ENCODE measurements around the gene B3GNT2. TPM values are rescaled to one million over a fixed set of nuclear protein-coding genes. Genes with fewer than 3 reads are reported as not detected.

The B3GNT2 gene
- total RNA-seq, 1 donor from 2014 or later: 7.7 TPM

DNA sequence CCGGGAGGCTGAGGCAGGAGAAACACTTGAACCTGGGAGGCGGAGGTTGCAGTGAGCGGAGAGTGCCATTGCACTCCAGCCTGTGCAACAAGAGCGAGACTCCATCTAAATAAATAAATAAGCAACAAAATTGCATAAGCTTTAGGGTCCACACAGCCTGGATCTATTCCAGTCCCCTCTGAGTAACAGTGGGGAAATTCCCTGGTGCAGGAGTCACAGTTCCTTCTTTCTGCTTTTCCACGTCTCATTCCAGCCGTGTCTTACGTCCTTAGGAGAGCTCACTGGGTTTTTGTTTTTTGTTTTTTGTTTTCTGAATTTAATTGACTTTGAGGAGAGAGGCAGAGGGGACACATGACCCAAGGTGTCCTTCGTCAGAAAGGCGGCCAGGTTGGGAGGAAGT is 44.6 kb downstream of the B3GNT2 start:
- H3K27me3 Mint-ChIP-seq (ENCODE audit: low read depth): no peaks in the 10 kb centered on the region
- no peak for DNase-seq (ENCODE audit: low read depth, low spot score)
- no peaks in the 10 kb centered on the region for H3K9me3 Mint-ChIP-seq
- H3K27ac Mint-ChIP-seq (ENCODE audit: unreplicated experiment): no peak overlapping the region
- H3K4me3 Mint-ChIP-seq: no peak overlapping the region
- no peaks in the 10 kb centered on the region for H3K36me3 Mint-ChIP-seq (ENCODE audit: low read depth)
- TF ChIP-seq, protein P1, sequence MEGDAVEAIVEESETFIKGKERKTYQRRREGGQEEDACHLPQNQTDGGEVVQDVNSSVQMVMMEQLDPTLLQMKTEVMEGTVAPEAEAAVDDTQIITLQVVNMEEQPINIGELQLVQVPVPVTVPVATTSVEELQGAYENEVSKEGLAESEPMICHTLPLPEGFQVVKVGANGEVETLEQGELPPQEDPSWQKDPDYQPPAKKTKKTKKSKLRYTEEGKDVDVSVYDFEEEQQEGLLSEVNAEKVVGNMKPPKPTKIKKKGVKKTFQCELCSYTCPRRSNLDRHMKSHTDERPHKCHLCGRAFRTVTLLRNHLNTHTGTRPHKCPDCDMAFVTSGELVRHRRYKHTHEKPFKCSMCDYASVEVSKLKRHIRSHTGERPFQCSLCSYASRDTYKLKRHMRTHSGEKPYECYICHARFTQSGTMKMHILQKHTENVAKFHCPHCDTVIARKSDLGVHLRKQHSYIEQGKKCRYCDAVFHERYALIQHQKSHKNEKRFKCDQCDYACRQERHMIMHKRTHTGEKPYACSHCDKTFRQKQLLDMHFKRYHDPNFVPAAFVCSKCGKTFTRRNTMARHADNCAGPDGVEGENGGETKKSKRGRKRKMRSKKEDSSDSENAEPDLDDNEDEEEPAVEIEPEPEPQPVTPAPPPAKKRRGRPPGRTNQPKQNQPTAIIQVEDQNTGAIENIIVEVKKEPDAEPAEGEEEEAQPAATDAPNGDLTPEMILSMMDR (conservative IDR thresholded peaks at IDR 0.05): no peak
- no peaks in the 10 kb centered on the region for H3K4me1 Mint-ChIP-seq

DNA sequence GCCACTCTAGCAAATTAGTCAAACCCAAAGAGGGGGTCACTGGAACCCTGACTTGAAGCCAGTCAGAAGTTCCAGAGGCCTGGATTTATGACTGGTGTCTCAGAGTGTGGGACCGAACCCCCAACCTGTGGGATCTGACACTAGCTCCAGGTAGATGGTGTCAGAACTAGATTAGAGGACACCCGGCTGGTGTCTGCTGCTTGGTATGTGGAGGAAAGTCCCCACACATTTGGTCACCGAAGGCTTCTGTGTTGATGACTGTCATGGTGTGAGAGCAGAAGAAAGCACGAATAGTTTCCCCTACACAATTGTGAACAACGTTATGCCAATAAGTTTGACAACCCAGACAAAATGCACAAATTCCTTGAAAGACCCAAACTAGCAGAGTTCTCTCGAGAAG is 48.1 kb downstream of the B3GNT2 start:
- no peaks in the 10 kb centered on the region for H3K36me3 Mint-ChIP-seq (ENCODE audit: low read depth)
- H3K4me3 Mint-ChIP-seq: no peak overlapping the region
- DNase-seq (ENCODE audit: low read depth, low spot score): no peak
- no peaks in the 10 kb centered on the region for H3K4me1 Mint-ChIP-seq
- no peaks in the 10 kb centered on the region for H3K27me3 Mint-ChIP-seq (ENCODE audit: low read depth)
- no peak overlapping the region for H3K27ac Mint-ChIP-seq (ENCODE audit: unreplicated experiment)
- H3K9me3 Mint-ChIP-seq: no peaks in the 10 kb centered on the region
- TF ChIP-seq, protein P1 (conservative IDR thresholded peaks at IDR 0.05): no peak

DNA sequence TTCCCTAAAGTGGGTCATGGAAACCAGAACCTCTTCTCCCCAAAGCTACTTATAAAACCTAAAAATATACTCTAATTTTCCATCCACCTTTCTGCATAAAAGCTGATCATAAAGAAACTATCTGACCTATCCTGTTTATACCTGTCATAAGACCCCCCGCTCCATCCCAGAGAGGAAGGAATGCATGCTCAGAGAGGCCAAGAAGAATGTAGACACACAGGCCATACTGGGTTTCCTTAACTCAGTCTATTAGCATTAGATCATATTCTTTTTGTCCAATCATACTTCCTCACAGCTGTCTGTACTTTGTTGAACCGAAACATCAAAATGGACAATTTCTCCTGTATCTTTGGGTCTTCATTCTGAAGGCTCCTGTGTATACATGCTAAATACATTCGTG is 52.3 kb downstream of the B3GNT2 start:
- H3K36me3 Mint-ChIP-seq (ENCODE audit: low read depth): no peaks in the 10 kb centered on the region
- no peak for DNase-seq (ENCODE audit: low read depth, low spot score)
- no peak overlapping the region for H3K27ac Mint-ChIP-seq (ENCODE audit: unreplicated experiment)
- no peak overlapping the region for H3K4me3 Mint-ChIP-seq
- peaks cover 4% of the 10 kb centered on the region for H3K9me3 Mint-ChIP-seq
- TF ChIP-seq, protein P1 (conservative IDR thresholded peaks at IDR 0.05): no peak
- H3K4me1 Mint-ChIP-seq: no peaks in the 10 kb centered on the region
- no peaks in the 10 kb centered on the region for H3K27me3 Mint-ChIP-seq (ENCODE audit: low read depth)

DNA sequence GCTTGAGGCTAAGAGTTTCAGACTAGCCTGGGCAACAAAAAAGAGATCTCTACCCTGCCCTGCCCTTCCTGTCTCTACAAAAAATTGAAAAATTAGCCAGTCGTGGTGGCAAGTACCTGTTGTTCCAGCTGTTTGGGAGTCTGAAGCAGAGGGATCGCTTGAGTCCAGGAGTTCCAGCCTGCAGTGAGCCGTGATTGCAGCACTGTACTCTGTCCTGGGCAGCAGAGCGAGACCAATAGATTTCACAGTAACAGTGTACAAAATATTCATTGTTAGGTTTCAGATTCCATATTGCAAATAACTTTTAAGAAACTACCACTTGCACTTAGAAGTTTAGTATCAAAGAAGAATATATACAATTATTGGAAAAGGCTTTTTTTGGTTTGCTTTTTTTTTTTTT is 54.3 kb downstream of the B3GNT2 start:
- no peak for DNase-seq (ENCODE audit: low read depth, low spot score)
- TF ChIP-seq, protein P1 (conservative IDR thresholded peaks at IDR 0.05): no peak
- Mint-ChIP-seq H3K27me3 (ENCODE audit: low read depth) (no peaks in the 10 kb centered on the region), H3K36me3 (ENCODE audit: low read depth) (no peaks in the 10 kb centered on the region), H3K4me1 (no peaks in the 10 kb centered on the region), H3K9me3 (peaks cover 6% of the 10 kb centered on the region), H3K27ac (ENCODE audit: unreplicated experiment) (no peak overlapping the region), H3K4me3 (no peak overlapping the region)

DNA sequence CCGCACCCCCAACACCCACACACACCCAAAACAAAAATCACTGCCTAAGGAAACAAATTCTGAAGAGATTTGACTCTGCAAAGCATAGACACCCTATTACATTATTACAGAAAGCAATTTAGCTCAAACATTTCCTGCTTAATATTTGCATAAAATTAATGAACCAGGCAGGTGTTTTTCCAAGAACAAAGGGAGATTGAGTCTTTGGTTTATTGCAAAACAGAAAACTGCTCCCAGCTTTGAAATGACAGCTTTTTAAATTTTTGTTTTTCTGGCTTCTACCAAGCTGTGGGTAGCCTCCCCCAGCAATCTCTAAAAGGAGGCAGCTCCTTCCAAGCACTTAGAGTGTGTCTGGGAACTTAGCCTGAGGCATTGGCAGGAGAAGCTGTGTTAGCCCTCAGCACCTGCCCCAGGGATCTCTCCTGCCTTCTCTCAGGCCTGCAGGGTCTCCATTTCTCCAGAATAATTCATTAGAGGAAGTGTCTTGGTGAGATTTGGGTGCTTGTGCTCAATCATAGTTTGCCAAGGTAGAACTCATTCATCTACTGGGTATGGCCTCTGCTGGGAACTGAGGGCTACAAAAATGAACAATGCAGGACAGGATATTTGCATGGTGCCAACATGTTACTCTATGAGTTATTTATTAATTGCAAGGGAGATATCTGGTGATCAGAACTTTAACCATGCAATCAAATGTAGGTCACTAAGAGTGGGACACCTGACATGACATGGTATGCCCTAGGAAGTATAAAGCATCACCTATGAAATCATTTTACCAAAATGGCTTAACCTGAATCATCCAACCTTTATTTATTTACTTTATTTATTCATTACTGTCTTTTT is 58.7 kb downstream of the B3GNT2 start:
- Mint-ChIP-seq H3K4me3 (no peak overlapping the region), H3K4me1 (no peaks in the 10 kb centered on the region), H3K27me3 (ENCODE audit: low read depth) (no peaks in the 10 kb centered on the region), H3K9me3 (peaks cover 6% of the 10 kb centered on the region), H3K36me3 (ENCODE audit: low read depth) (no peaks in the 10 kb centered on the region), H3K27ac (ENCODE audit: unreplicated experiment) (no peak overlapping the region)
- no peak for DNase-seq (ENCODE audit: low read depth, low spot score)
- TF ChIP-seq, protein P1 (conservative IDR thresholded peaks at IDR 0.05): no peak

All from neural crest cell (in vitro differentiated cells).